ENCODE results near the gene C9. TPM values are rescaled to one million over a fixed set of nuclear protein-coding genes. Genes with fewer than 3 reads are reported as not detected.
"Not testable (repeated sequence)": the region's sequence is repeated elsewhere in the genome, so short reads cannot be mapped to it uniquely, and the experiment has no call there.

Gene C9
- total RNA-seq, 1 donor from 2014 or later, result 0.96 TPM

DNA sequence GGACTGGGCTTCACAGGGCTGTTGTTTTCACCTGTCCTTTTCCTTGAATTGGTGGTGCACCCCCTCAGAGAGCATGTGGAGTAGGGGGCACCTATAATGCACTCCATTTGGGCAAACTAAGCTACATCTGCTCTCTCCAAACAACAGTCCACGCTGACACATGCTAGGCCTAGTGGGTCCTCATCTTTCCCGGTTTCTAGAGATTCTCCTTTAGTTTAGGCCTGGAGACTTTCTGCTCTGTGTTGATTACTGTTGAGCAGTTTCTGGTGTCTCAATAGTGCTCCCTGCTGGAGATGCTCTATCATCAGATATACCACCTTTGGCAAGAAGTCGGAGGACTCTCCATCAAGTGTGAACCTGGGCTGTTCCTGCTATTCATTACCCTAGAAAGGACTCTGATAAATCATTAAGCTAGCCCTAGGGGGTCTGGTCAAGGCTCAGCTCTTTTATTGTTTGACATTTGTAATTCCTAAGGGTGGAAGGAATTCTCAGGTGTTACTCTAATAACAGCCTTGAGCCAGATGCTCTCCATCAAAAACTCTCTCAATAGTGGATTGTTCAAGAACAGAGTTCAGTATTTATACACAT lies 81.0 kb downstream of the C9 start:
- peak; percentile 19 to 47 (median 35) for TF ChIP-seq CTCF (IDR thresholded peaks at IDR 0.05)
- Histone ChIP-seq H3K9me3 (no peaks in the 10 kb centered on the region), H3K27ac (no peak overlapping the region), H3K36me3 (no peaks in the 10 kb centered on the region), H3K4me1 (no peaks in the 10 kb centered on the region), H3K4me3 (no peak overlapping the region), H3K27me3 (no peaks in the 10 kb centered on the region)
- no peak for DNase-seq (ENCODE audit: low spot score in 2 of 2)
- intact Hi-C loops (cut with DNase I), result no loop called here

GRCh38 chr5:39282561-39282960 lies 81.7 kb downstream of the C9 start:
- intact Hi-C loops (cut with DNase I), result no loop called here
- no peak for TF ChIP-seq CTCF (IDR thresholded peaks at IDR 0.05)
- H3K36me3 ChIP-seq, result no peaks in the 10 kb centered on the region
- H3K27me3 ChIP-seq, result no peaks in the 10 kb centered on the region
- no peak overlapping the region for H3K27ac ChIP-seq
- no peak for DNase-seq (ENCODE audit: low spot score in 2 of 2)
- no peaks in the 10 kb centered on the region for H3K9me3 ChIP-seq
- H3K4me3 ChIP-seq, result no peak overlapping the region
- H3K4me1 ChIP-seq, result no peaks in the 10 kb centered on the region

DNA sequence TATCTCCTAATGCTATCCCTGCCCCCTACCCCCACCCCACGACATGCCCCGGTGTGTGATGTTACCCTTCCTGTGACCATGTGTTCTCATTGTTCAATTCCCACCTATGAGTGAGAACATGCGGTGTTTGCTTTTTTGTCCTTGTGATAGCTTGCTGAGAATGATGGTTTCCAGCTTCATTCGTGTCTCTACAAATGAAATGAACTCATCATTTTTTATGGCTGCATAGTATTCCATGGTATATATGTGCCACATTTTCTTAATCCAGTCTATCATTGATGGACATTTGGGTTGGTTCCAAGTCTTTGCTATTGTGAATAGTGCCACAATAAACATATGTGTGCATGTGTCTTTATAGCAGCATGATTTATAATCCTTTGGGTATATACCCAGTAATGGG lies 88.4 kb downstream of the C9 start:
- H3K27me3 ChIP-seq; DNase-seq (ENCODE audit: low spot score in 2 of 2); intact Hi-C loops (cut with DNase I); H3K4me1 ChIP-seq; H3K36me3 ChIP-seq; H3K27ac ChIP-seq; H3K4me3 ChIP-seq; H3K9me3 ChIP-seq: not testable (repeated sequence)

GRCh38 chr5:39274398-39275085 lies 89.8 kb downstream of the C9 start:
- TF ChIP-seq CTCF (IDR thresholded peaks at IDR 0.05), result no peak
- Histone ChIP-seq H3K27me3 (no peaks in the 10 kb centered on the region), H3K36me3 (no peaks in the 10 kb centered on the region), H3K9me3 (no peaks in the 10 kb centered on the region), H3K4me3 (no peak overlapping the region), H3K27ac (peak overlapping the region in 1 of 2 donors; percentile 6), H3K4me1 (no peaks in the 10 kb centered on the region)
- DNase-seq (ENCODE audit: low spot score in 2 of 2), result no peak
- intact Hi-C loops (cut with DNase I), result no loop called here

DNA sequence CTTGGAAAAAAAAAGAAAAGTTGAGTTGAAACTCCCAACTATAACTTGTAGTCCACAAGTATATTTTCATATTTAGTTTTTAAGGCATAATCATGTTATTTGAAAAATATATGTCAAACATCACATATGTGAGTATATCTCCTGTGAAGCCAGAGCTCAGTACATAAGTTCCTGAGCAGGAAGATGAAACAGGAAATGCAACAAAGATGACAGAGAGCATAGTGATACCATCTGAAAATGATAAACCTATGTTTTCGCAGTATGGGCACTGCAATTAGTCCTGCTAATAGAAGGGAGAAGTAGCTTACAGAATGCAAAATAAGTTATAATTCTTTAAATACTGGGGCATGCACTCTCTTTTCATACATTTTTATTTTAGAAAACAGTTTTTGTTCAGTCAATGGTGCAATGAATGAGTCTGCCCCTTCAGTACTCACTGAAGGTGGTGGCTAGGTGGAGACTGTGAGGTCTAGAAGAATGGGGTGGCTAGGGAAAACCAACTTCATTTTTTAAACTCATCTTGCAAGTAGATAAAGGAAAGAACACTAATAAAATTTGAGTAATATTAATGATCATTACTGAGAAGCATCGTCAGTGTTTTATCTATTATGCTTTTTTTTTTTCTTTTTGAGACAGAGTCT lies 90.9 kb downstream of the C9 start:
- TF ChIP-seq CTCF (IDR thresholded peaks at IDR 0.05), result no peak
- H3K4me1 ChIP-seq, result no peaks in the 10 kb centered on the region
- no peak overlapping the region for H3K27ac ChIP-seq
- DNase-seq (ENCODE audit: low spot score in 2 of 2), result no peak
- no peaks in the 10 kb centered on the region for H3K9me3 ChIP-seq
- H3K36me3 ChIP-seq, result no peaks in the 10 kb centered on the region
- H3K27me3 ChIP-seq, result no peaks in the 10 kb centered on the region
- no peak overlapping the region for H3K4me3 ChIP-seq
- intact Hi-C loops (cut with DNase I), result no loop called here

GRCh38 chr5:39272869-39273231 lies 91.4 kb downstream of the C9 start:
- DNase-seq (ENCODE audit: low spot score in 2 of 2); intact Hi-C loops (cut with DNase I): not testable (repeated sequence)

More at GRCh38 chr5:39272869-39273231, 91.4 kb downstream of the C9 start:
- H3K9me3 ChIP-seq, H3K4me1 ChIP-seq, H3K27ac ChIP-seq, H3K27me3 ChIP-seq, H3K36me3 ChIP-seq, H3K4me3 ChIP-seq: not testable (repeated sequence)

Data from ascending aorta (tissue), 2 donors.